Epithelial cell of prostate (primary cell): ENCODE data around the gene AGER.

Experiments used
- DNase-seq: peaks from one replicate; pipeline ENCODE4 v3.0.0-alpha.2; 2011; ENCODE audit warnings: low read depth, low spot score
- H3K27ac ChIP-seq: fragments of 450-650 bp; 2 replicates; pipeline ENCODE4 v1.5.1; 2017; ENCODE audit warnings: mild to moderate bottlenecking

The AGER gene

GRCh38 chr6:32174416-32174815 lies 9.6 kb downstream of the AGER start:
- no peak for DNase-seq
- no peak overlapping the region for H3K27ac ChIP-seq

DNA sequence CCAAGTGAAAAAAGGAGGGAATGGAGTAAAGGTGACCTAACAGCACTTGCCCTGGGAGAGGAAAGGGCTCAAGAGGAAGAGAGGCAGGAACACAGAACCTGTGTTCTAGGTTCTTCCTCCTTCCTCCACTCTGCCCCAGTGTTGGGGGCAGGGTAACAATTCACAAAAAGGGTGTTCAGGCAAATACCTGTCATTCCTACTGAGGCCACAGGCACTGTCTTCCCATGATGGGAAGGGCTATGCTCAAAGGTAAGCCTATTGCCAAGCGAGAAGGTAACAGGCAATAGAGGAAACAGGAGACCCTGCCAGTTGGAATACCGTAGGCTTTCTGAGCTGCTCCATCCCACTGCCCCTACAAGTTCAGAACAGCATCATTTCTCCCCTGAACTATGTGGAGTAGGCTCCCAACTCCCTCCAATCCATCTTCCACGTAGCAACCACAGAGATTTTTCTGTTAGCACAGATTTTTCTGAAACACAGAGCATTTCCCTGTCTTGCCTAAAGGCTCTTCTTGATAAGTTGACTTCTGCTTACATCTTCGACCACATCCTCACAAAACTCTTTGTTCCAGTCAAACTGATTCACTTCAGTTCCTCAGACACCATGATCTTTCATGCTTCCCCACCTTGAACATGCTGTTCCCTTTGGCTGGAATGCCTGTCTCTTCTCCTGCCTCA lies 10.9 kb downstream of the AGER start:
- no peak for DNase-seq
- H3K27ac ChIP-seq = no peak overlapping the region

DNA sequence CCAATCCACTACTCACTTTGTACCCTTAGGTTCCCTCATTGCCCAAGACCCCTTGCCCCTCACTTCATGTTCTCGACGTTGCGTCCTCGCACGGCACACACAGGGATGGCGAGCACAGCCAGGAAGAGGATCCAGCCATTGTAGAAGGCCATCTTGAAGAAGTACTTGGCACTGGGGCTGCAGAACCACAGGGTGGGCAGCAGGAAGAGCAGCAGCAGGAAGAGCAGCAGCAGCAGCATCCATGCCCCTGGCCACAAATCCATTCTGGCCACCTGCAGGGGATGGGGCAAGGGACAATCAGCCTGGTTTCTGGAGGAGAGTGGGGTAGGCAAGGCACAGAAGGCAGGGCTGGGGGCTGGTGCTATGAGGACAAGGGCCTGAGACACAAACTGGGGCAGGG lies 12.8 kb downstream of the AGER start:
- DNase-seq = no peak
- H3K27ac ChIP-seq = no peak overlapping the region

- H3K27ac ChIP-seq = no peak overlapping the region
- DNase-seq = no peak
Measured at GRCh38 chr6:32170294-32170693, 13.8 kb downstream of the AGER start.

- H3K27ac ChIP-seq = no peak overlapping the region
- DNase-seq = no peak
Measured at GRCh38 chr6:32168807-32169591, 15.1 kb downstream of the AGER start.

- H3K27ac ChIP-seq = no peak overlapping the region
- DNase-seq = no peak
Measured at GRCh38 chr6:32168350-32168749, 15.7 kb downstream of the AGER start.

DNA sequence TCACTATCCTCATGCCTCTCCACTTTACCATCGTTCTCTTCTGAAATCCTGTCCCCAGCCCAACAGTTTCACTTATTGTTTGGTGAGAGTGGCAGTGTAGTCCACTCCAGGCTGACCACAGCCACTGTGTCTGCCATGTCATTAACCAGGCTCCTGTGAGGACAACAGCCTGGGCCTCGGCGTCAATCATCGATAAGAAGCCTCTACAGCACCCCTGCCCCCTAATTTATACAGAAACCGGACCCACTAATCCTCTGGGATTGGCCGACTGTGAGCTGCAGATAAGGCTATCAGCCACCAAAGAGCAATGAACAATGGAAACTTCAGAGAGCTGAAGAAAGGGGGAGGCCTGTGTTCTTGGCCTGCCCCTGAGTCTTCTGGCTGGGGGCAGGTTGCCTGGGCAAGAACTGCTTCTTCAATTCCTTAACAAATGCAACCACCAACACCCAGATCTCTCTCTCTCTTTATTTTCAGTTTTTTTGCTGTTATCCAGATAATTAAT lies 16.2 kb downstream of the AGER start:
- no peak overlapping the region for H3K27ac ChIP-seq
- no peak for DNase-seq

- DNase-seq = no peak
Measured at GRCh38 chr6:32167154-32167760, 16.8 kb downstream of the AGER start.

DNA sequence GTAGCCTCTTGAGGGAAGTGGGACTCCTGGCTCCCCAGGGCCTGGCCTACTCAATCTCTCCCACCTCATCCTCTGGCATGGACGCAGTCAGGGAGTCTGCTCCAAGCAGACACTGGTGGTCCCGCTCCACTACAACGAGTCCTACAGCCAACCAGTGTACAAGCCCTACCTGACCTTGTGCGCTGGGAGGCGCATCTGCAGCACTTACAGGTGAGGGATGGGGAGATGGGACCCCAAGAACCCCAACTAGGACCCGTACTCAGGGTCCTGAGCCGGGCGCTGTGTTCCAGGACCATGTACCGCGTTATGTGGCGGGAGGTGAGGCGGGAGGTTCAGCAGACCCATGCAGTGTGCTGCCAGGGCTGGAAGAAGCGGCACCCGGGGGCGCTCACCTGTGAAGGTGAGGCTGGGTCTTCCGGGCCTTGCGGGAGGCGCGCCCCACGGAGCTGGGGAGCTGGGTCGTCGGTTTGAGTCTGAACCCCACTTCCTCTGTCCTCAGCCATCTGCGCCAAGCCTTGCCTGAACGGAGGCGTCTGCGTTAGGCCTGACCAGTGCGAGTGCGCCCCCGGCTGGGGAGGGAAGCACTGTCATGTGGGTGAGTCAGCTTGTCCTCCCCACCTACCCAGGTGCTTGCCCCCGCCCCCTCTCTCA lies 17.5 kb downstream of the AGER start:
- no peak overlapping the region for H3K27ac ChIP-seq
- no peak for DNase-seq

More at GRCh38 chr6:32167154-32167760, 16.8 kb downstream of the AGER start:
- H3K27ac ChIP-seq = no peak overlapping the region

DNA sequence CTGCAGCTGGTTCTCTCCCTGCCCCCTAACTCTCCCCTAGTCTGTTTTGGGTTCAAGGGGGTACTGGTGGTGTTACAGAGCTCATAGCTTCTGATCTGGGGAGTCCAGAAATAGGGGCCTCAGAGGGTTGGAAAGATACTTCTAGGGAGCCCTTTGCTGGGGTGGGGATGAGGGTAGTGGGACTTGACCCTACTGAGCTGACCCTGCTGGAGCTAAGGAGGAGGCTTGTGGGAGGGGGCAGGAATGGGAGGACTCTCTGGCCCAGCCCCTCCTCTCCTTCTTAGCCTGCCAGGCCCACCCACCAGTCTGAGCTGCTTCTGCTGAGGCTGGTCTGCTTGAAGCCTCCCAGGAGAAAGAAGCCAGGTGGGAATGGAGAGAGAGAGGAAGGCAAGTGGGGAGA lies 19.8 kb downstream of the AGER start, which contains the start of gene EGFL8:
Gene EGFL8, plus strand, starts transcription at position 301 of the 400 bp plus-strand sequence. CDS start 1,571 bp downstream, outside the sequence.
- no peak for DNase-seq

DNA sequence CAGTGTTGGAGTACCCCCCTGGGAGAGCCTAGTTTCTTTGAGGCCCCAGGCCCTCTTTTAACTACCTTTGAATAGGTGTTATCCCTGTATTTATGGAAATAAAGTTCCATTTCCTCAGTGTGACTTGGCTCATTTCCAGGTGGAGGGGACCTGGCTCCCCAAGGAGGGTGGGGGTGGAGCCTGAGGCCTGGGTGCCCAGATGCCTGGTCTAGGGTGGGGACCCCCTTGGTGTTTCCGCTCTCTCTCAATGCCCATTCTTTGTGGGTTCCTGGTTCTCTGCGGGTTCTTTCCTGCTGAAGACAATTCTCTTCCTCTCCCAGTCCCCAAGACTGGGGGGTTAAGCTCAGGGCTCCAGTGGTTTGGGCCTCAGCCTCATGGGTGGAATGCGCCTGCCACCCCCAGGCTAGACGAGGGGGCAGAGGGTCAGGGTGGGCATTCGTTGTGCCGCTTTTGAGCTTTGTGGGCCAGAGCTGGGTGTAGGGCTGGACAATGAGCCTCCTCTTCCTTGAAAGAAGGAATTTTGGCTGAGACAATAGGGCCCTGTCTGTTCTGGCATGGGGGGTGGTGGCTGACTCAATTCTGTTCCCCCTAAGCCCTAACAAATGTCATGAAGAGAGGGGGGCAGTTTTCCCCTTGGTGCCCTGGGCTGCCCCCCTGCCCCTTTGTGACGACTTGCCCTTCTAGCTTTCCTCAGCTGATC lies 20.3 kb downstream of the AGER start:
- no peak overlapping the region for H3K27ac ChIP-seq
- no peak for DNase-seq

More for the DNA sequence above, 19.8 kb downstream of the AGER start, which contains the start of gene EGFL8:
- no peak within 1 kb of the TSS for H3K27ac ChIP-seq

DNA sequence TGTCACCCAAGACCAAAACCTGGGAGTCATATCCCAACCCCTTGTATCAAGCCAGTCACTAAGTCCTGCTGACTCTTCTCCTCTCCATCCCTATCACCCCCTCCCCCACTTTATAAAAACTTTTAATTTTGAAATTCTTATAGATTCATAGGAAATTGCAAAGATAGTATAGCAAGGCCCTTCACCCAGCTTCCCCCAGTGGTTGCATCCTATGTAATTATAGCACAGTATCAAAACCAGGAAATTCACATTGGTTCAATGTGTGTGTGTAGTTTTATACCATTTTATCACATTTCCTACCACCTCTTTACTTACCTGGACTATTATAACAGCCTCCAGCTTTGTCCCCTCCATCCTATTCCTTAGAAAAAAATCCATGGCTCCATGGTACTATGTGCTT lies 26.0 kb downstream of the AGER start:
- DNase-seq = no peak
- H3K27ac ChIP-seq = no peak overlapping the region

DNA sequence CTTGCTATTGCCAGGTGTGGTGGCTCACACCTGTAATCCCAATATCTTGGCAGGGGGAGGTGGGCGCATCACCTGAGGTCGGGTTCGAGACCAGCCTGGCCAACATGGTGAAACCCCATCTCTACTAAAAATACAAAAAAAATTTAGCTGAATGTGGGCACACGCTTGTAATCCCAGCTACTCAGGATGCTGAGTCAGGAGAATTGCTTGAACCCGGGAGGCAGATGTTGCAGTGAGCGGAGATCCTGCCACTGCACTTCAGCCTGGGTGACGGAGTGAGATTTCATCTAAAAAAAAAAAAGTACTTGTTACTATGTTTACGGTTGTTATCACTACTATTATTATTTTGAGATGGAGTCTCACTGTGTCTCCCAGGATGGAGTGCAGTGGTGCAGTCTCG lies 27.2 kb downstream of the AGER start:
- DNase-seq = no peak
- H3K27ac ChIP-seq = no peak overlapping the region

- peak overlapping the region; percentile 58 for H3K27ac ChIP-seq
- DNase-seq = no peak
Measured at GRCh38 chr6:32154514-32155161, 29.4 kb downstream of the AGER start.

DNA sequence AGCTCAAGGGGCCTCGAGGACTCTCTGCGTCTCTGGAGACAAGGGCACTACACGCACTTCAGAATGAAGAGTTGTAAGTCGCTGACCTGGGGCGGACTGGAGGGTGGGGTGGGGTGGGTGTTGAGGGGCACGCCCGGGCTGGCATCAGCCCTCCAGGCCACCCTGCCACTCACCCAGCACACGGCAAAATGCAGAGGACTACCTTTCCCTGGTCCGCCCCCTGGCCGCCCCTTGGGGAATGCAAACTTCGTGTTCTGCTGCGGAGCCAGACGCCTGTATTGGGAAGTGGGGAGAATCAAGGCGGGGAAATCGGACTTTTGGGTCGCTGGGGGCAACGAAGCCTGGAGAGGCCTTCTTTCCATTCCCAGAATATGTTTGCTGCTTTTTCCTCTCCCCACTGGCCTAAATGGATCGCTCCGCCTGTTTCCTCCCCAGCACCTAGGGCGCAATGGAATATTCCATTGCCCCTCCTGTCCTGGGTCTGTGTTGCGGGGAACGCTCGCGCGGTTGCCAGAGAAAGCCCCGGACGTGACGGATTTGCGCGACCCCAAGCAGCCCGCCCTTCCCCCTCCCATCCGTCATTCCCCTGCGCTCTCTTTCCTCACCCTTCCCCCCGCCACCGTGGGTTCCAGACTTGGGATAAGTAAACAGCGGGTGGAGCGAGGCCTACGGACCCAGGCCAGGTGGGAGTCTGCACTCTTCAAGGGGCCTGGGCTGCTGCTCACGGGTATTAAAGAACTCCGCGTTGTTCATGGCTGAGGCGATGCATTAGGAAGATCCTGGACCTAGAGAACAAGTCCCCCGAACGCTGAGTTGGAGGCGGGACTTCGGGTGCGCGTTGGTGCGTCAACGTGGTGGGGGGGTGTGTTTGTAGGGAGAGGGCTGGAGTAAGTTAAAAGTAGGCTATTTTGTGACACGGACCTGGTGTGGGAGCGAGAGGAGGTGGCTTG lies 30.2 kb downstream of the AGER start, which contains the start of gene PPT2:
Gene PPT2, plus strand, starts transcription at position 578 of the 950 bp plus-strand sequence. CDS start 454 bp downstream, outside the sequence.
- no peak for DNase-seq
- peak within 1 kb of the TSS; percentile 58 for H3K27ac ChIP-seq

GRCh38 chr6:32152769-32153563 lies 31.1 kb downstream of the AGER start:
- H3K27ac ChIP-seq = peak overlapping the region; percentile 58
- DNase-seq = no peak
